ENCODE data around the gene LRRC10.

LRRC10 gene

GRCh38 chr12:69610729-69611128 is at the start of gene LRRC10:
LRRC10 (minus strand) TSS chr12:69610907; CDS start chr12:69610838, 69 bp downstream.
- no peak for DNase-seq (ENCODE audit: low read depth)

- no peak for DNase-seq (ENCODE audit: low read depth)
Observed at GRCh38 chr12:69660164-69660863, 49.6 kb upstream of the LRRC10 start.

GRCh38 chr12:69658203-69658602 is 47.5 kb upstream of the LRRC10 start:
- no peak for DNase-seq (ENCODE audit: low read depth)

- DNase-seq (ENCODE audit: low read depth) = peak; percentile 83
Observed at GRCh38 chr12:69657376-69658137, 46.9 kb upstream of the LRRC10 start.

- peak; percentile 77 for DNase-seq (ENCODE audit: low read depth)
Observed at GRCh38 chr12:69655616-69656340, 45.1 kb upstream of the LRRC10 start.

- peak; percentile 68 for DNase-seq (ENCODE audit: low read depth)
Observed at GRCh38 chr12:69653703-69654102, 43.0 kb upstream of the LRRC10 start.

- no peak for DNase-seq (ENCODE audit: low read depth)
Observed at GRCh38 chr12:69651922-69652321, 41.2 kb upstream of the LRRC10 start.

GRCh38 chr12:69649529-69649928 is 38.8 kb upstream of the LRRC10 start:
- DNase-seq (ENCODE audit: low read depth) = no peak

- peak; percentile 75 for DNase-seq (ENCODE audit: low read depth)
Observed at GRCh38 chr12:69648476-69648875, 37.8 kb upstream of the LRRC10 start.

- DNase-seq (ENCODE audit: low read depth) = no peak
Observed at GRCh38 chr12:69647178-69647577, 36.5 kb upstream of the LRRC10 start.

GRCh38 chr12:69645031-69645430 is 34.3 kb upstream of the LRRC10 start:
- peak; percentile 56 for DNase-seq (ENCODE audit: low read depth)

GRCh38 chr12:69644511-69644910 is 33.8 kb upstream of the LRRC10 start:
- DNase-seq (ENCODE audit: low read depth) = no peak

- DNase-seq (ENCODE audit: low read depth) = no peak
Observed at GRCh38 chr12:69642531-69642930, 31.8 kb upstream of the LRRC10 start.

GRCh38 chr12:69641546-69641945 is 30.8 kb upstream of the LRRC10 start:
- DNase-seq (ENCODE audit: low read depth) = no peak

- DNase-seq (ENCODE audit: low read depth) = peak; percentile 53
Observed at GRCh38 chr12:69639400-69640016, 28.8 kb upstream of the LRRC10 start.

- DNase-seq (ENCODE audit: low read depth) = no peak
Observed at GRCh38 chr12:69633061-69633460, 22.4 kb upstream of the LRRC10 start.

GRCh38 chr12:69630191-69630590 is 19.5 kb upstream of the LRRC10 start:
- DNase-seq (ENCODE audit: low read depth) = no peak

- no peak for DNase-seq (ENCODE audit: low read depth)
Observed at GRCh38 chr12:69627501-69627900, 16.8 kb upstream of the LRRC10 start.

- DNase-seq (ENCODE audit: low read depth) = no peak
Observed at GRCh38 chr12:69623970-69624369, 13.3 kb upstream of the LRRC10 start.

GRCh38 chr12:69621551-69621950 is 10.8 kb upstream of the LRRC10 start:
- no peak for DNase-seq (ENCODE audit: low read depth)

- DNase-seq (ENCODE audit: low read depth) = peak; percentile 52
Observed at GRCh38 chr12:69620921-69621320, 10.2 kb upstream of the LRRC10 start.

GRCh38 chr12:69620077-69620476 is 9.4 kb upstream of the LRRC10 start:
- no peak for DNase-seq (ENCODE audit: low read depth)
